ENCODE results near the gene SCMH1. TPM values are rescaled to one million over a fixed set of nuclear protein-coding genes. Genes with fewer than 3 reads are reported as not detected.

Gene SCMH1
- total RNA-seq, 2 donors from 2014 or later: 16.4 to 18.3 TPM

GRCh38 chr1:41200728-41201127 is 41.4 kb downstream of the SCMH1 start:
- Histone ChIP-seq H3K36me3 (ENCODE audit: control insufficient read depth, insufficient read depth, low read length) (no peaks in the 10 kb centered on the region), H3K9ac (ENCODE audit: extremely low read depth, low read length, poor library complexity, severe bottlenecking) (no peak overlapping the region), H3K27me3 (ENCODE audit: control insufficient read depth, insufficient read depth, low read length, poor library complexity, severe bottlenecking) (no peaks in the 10 kb centered on the region), H3K27ac (ENCODE audit: low read depth, low read length) (no peak overlapping the region), H3K4me3 (ENCODE audit: low read length) (no peak overlapping the region), H3K9me3 (ENCODE audit: control insufficient read depth, low read length) (peaks cover 28% of the 10 kb centered on the region), H3K4me1 (ENCODE audit: control insufficient read depth, insufficient read depth, low read length) (no peaks in the 10 kb centered on the region)
- Mint-ChIP-seq H3K9me3 (peaks cover 33% of the 10 kb centered on the region), H3K27ac (no peak overlapping the region), H3K4me3 (no peak overlapping the region), H3K36me3 (ENCODE audit: low read depth) (peaks cover 25% of the 10 kb centered on the region), H3K4me1 (no peaks in the 10 kb centered on the region), H3K27me3 (ENCODE audit: insufficient read depth) (no peaks in the 10 kb centered on the region)
- DNase-seq: no peak
- no peak for TF ChIP-seq CTCF (conservative IDR thresholded peaks at IDR 0.05)
- 92 to 97% methylated on average over 2 to 3 of the region's 3 CpGs for WGBS, 2 experiments (ENCODE audit: insufficient coverage in 1 of 2, insufficient read length in 1 of 2)

GRCh38 chr1:41199375-41199774 is 42.7 kb downstream of the SCMH1 start:
- TF ChIP-seq CTCF (conservative IDR thresholded peaks at IDR 0.05): no peak
- Histone ChIP-seq H3K4me1 (ENCODE audit: control insufficient read depth, insufficient read depth, low read length) (no peaks in the 10 kb centered on the region), H3K27ac (ENCODE audit: low read depth, low read length) (no peak overlapping the region), H3K9me3 (ENCODE audit: control insufficient read depth, low read length) (peaks cover 14% of the 10 kb centered on the region), H3K27me3 (ENCODE audit: control insufficient read depth, insufficient read depth, low read length, poor library complexity, severe bottlenecking) (no peaks in the 10 kb centered on the region), H3K9ac (ENCODE audit: extremely low read depth, low read length, poor library complexity, severe bottlenecking) (no peak overlapping the region), H3K4me3 (ENCODE audit: low read length) (no peak overlapping the region), H3K36me3 (ENCODE audit: control insufficient read depth, insufficient read depth, low read length) (no peaks in the 10 kb centered on the region)
- H3K27me3 Mint-ChIP-seq (ENCODE audit: insufficient read depth): no peaks in the 10 kb centered on the region
- no peaks in the 10 kb centered on the region for H3K4me1 Mint-ChIP-seq
- peaks cover 19% of the 10 kb centered on the region for H3K9me3 Mint-ChIP-seq
- DNase-seq: no peak
- H3K4me3 Mint-ChIP-seq: no peak overlapping the region
- peaks cover 12% of the 10 kb centered on the region for H3K36me3 Mint-ChIP-seq (ENCODE audit: low read depth)
- H3K27ac Mint-ChIP-seq: no peak overlapping the region

GRCh38 chr1:41192456-41193178 is 49.5 kb downstream of the SCMH1 start:
- Histone ChIP-seq H3K27ac (ENCODE audit: low read depth, low read length) (no peak overlapping the region), H3K4me1 (ENCODE audit: control insufficient read depth, insufficient read depth, low read length) (no peaks in the 10 kb centered on the region), H3K9ac (ENCODE audit: extremely low read depth, low read length, poor library complexity, severe bottlenecking) (no peak overlapping the region), H3K4me3 (ENCODE audit: low read length) (no peak overlapping the region), H3K36me3 (ENCODE audit: control insufficient read depth, insufficient read depth, low read length) (no peaks in the 10 kb centered on the region), H3K9me3 (ENCODE audit: control insufficient read depth, low read length) (no peaks in the 10 kb centered on the region), H3K27me3 (ENCODE audit: control insufficient read depth, insufficient read depth, low read length, poor library complexity, severe bottlenecking) (no peaks in the 10 kb centered on the region)
- Mint-ChIP-seq H3K27ac (no peak overlapping the region), H3K27me3 (ENCODE audit: insufficient read depth) (no peaks in the 10 kb centered on the region), H3K4me3 (no peak overlapping the region), H3K9me3 (no peaks in the 10 kb centered on the region), H3K4me1 (peaks cover 3% of the 10 kb centered on the region), H3K36me3 (ENCODE audit: low read depth) (no peaks in the 10 kb centered on the region)
- WGBS, 2 experiments (ENCODE audit: insufficient coverage in 1 of 2, insufficient read length in 1 of 2): 82 to 91% methylated on average over 1 of the region's 1 CpG
- DNase-seq: no peak
- TF ChIP-seq CTCF (conservative IDR thresholded peaks at IDR 0.05): no peak
